Uterus (tissue), 4 donors: ENCODE data around the gene TAF1B. TPM values are rescaled to one million over a fixed set of nuclear protein-coding genes. Genes with fewer than 3 reads are reported as not detected.

Experiments
- DNase-seq, 2 donors: peaks; one replicate each; pipeline ENCODE4 v3.0.0-alpha.2; 2019 to 2020
- H3K27ac ChIP-seq, 2 donors: fragments of 200-600 bp; sonication (generic); 1 replicate in 1 of 2; 2 replicates in 1 of 2; pipeline ENCODE4 v1.5.1; 2016 to 2018
- H3K27me3 ChIP-seq, 2 donors: fragments of 200-600 bp; sonication (generic); one replicate each; pipeline ENCODE4 v1.5.1; 2018 to 2019; ENCODE audit warnings: control low read depth in 1 of 2
- H3K36me3 ChIP-seq, 2 donors: fragments of 200-600 bp; sonication (generic); one replicate each; pipeline ENCODE4 v1.5.1; 2019; ENCODE audit warnings: control low read depth in 1 of 2
- H3K4me1 ChIP-seq, 2 donors: fragments of 200-600 bp; sonication (generic); one replicate each; pipeline ENCODE4 v1.5.1; 2018 to 2019; ENCODE audit warnings: control low read depth in 1 of 2
- H3K4me3 ChIP-seq, 2 donors: fragments of 200-600 bp; sonication (generic); 1 replicate in 1 of 2; 2 replicates in 1 of 2; pipeline ENCODE4 v1.5.1; 2018 to 2019; ENCODE audit warnings: mild to moderate bottlenecking in 1 of 2
- H3K9me3 ChIP-seq, 2 donors: fragments of 200-600 bp; sonication (generic); one replicate each; pipeline ENCODE4 v1.5.1; 2019; ENCODE audit warnings: control low read depth in 1 of 2
- CTCF ChIP-seq, 4 experiments: fragments of 200-600 bp in 2 of 4; fragments of 450-650 bp in 2 of 4; sonication (generic) in 2 of 4; IDR thresholded peaks; one replicate each; pipeline ENCODE4 v1.5.1; 2016 to 2019; ENCODE audit warnings: antibody characterized with exemption in 4 of 4, mild to moderate bottlenecking in 2 of 4, moderate library complexity in 1 of 4
- POLR2A ChIP-seq, 2 donors: fragments of 450-650 bp; IDR thresholded peaks; one replicate each; pipeline ENCODE4 v1.6.1; 2016; ENCODE audit warnings: antibody characterized with exemption in 2 of 2, mild to moderate bottlenecking in 1 of 2, moderate library complexity in 1 of 2
- intact Hi-C: fragments of 100-400 bp; cut with DNase I; formaldehyde crosslinking; loops from one replicate; pipeline ENCODE4 v1.15.1; 2023; ENCODE audit warnings: low total_unique reads
- total RNA-seq, 4 donors: library from RNA; depleted of rRNA in 3 of 4; stranded (reverse); fragments of >200 nt in 3 of 4; gene quantifications; one replicate each; pipeline versions ENCODE4 v1.1.0 to v1.2.4, GENCODE V29; 2014 to 2023
- donor health status: DM: yes; HTN: yes; CAD: no.

Gene TAF1B
- total RNA-seq, 4 donors from 2014 or later: 5.1 to 53.6 (median 19.0) TPM

- Histone ChIP-seq H3K27me3 (no peaks in the 10 kb centered on the region), H3K4me1 (no peaks in the 10 kb centered on the region), H3K9me3 (no peaks in the 10 kb centered on the region), H3K27ac (no peak overlapping the region), H3K4me3 (no peak overlapping the region), H3K36me3 (no peaks in the 10 kb centered on the region)
- no peak for TF ChIP-seq POLR2A (IDR thresholded peaks at IDR 0.05)
- DNase-seq: no peak
- intact Hi-C loops: no loop called here
These were observed 114.8 kb downstream of the TAF1B start for GRCh38 chr2:9958057-9958456.

GRCh38 chr2:9959262-9959661, 116.0 kb downstream of the TAF1B start:
- Histone ChIP-seq H3K36me3 (no peaks in the 10 kb centered on the region), H3K4me3 (no peak overlapping the region), H3K27me3 (no peaks in the 10 kb centered on the region), H3K9me3 (no peaks in the 10 kb centered on the region), H3K4me1 (no peaks in the 10 kb centered on the region), H3K27ac (no peak overlapping the region)
- DNase-seq: no peak
- TF ChIP-seq CTCF (IDR thresholded peaks at IDR 0.05): no peak
- TF ChIP-seq POLR2A (IDR thresholded peaks at IDR 0.05): no peak
- intact Hi-C loops: no loop called here

GRCh38 chr2:9961013-9961412, 117.7 kb downstream of the TAF1B start:
- intact Hi-C loops: no loop called here
- Histone ChIP-seq H3K36me3 (no peaks in the 10 kb centered on the region), H3K27ac (no peak overlapping the region), H3K4me3 (no peak overlapping the region), H3K4me1 (no peaks in the 10 kb centered on the region), H3K9me3 (no peaks in the 10 kb centered on the region), H3K27me3 (no peaks in the 10 kb centered on the region)
- no peak for DNase-seq
- no peak for TF ChIP-seq CTCF (IDR thresholded peaks at IDR 0.05)
- no peak for TF ChIP-seq POLR2A (IDR thresholded peaks at IDR 0.05)

- Histone ChIP-seq H3K4me1 (no peaks in the 10 kb centered on the region), H3K9me3 (no peaks in the 10 kb centered on the region), H3K4me3 (no peak overlapping the region), H3K27ac (no peak overlapping the region), H3K36me3 (no peaks in the 10 kb centered on the region), H3K27me3 (no peaks in the 10 kb centered on the region)
- no peak for DNase-seq
- TF ChIP-seq POLR2A (IDR thresholded peaks at IDR 0.05) (no peak), CTCF (IDR thresholded peaks at IDR 0.05) (no peak)
- intact Hi-C loops: no loop called here
These were observed 121.2 kb downstream of the TAF1B start for GRCh38 chr2:9964334-9964980.

- Histone ChIP-seq H3K36me3 (no peaks in the 10 kb centered on the region), H3K4me3 (no peak overlapping the region), H3K9me3 (no peaks in the 10 kb centered on the region), H3K27ac (no peak overlapping the region), H3K27me3 (no peaks in the 10 kb centered on the region), H3K4me1 (no peaks in the 10 kb centered on the region)
- TF ChIP-seq CTCF (IDR thresholded peaks at IDR 0.05) (no peak), POLR2A (IDR thresholded peaks at IDR 0.05) (no peak)
- intact Hi-C loops: no loop called here
- no peak for DNase-seq
These were observed 122.0 kb downstream of the TAF1B start for GRCh38 chr2:9965119-9965822.
